Measurements from ENCODE around the gene RCSD1.

The RCSD1 gene

GRCh38 chr1:167648252-167648849 lies 18.3 kb downstream of the RCSD1 start:
- H3K36me3 ChIP-seq (ENCODE audit: insufficient read depth, low read length) = peaks cover 33% of the 10 kb centered on the region; the same call in 1 of the 2 replicates
- TF ChIP-seq EZH2 (IDR thresholded peaks at IDR 0.05; ENCODE audit: borderline replicate concordance, low read length) (no peak), CTCF (IDR thresholded peaks at IDR 0.05; ENCODE audit: low read length) (no peak)
- H3F3A ChIP-seq (ENCODE audit: insufficient read depth, low read length) = no peaks in the 10 kb centered on the region
- H3K27me3 ChIP-seq (ENCODE audit: insufficient read depth, low read length) = no peaks in the 10 kb centered on the region
- H3K4me3 ChIP-seq (ENCODE audit: low read depth, low read length, poor library complexity, severe bottlenecking) = no peak overlapping the region
- H3K9me3 ChIP-seq (ENCODE audit: low read length) = no peaks in the 10 kb centered on the region
- peaks cover 48% of the 10 kb centered on the region for H3K4me1 ChIP-seq (ENCODE audit: insufficient read depth, low read length, severe bottlenecking)
- H2AFZ ChIP-seq (ENCODE audit: low read length) = no peak overlapping the region
- no peaks in the 10 kb centered on the region for H4K20me1 ChIP-seq (ENCODE audit: insufficient read depth, low read length)
- H3K79me2 ChIP-seq (ENCODE audit: insufficient read depth, low read length) = peaks cover 37% of the 10 kb centered on the region
- H3K27ac ChIP-seq (ENCODE audit: low read depth, low read length, poor library complexity, severe bottlenecking) = peak overlapping the region; percentile 76
- no peaks in the 10 kb centered on the region for H3K9me2 ChIP-seq (ENCODE audit: low read depth, low read length)
- H3K9ac ChIP-seq (ENCODE audit: low read length) = no peak overlapping the region
- H3K4me2 ChIP-seq (ENCODE audit: low read length) = no peak overlapping the region

GRCh38 chr1:167648978-167649744 lies 19.1 kb downstream of the RCSD1 start:
- Histone ChIP-seq H3K9me3 (ENCODE audit: low read length) (no peaks in the 10 kb centered on the region), H3K4me1 (ENCODE audit: insufficient read depth, low read length, severe bottlenecking) (peaks cover 48% of the 10 kb centered on the region), H2AFZ (ENCODE audit: low read length) (no peak overlapping the region), H3K36me3 (ENCODE audit: insufficient read depth, low read length) (peaks cover 34% of the 10 kb centered on the region; the same call in 1 of the 2 replicates), H3K27me3 (ENCODE audit: insufficient read depth, low read length) (no peaks in the 10 kb centered on the region), H3F3A (ENCODE audit: insufficient read depth, low read length) (no peaks in the 10 kb centered on the region), H3K9me2 (ENCODE audit: low read depth, low read length) (no peaks in the 10 kb centered on the region), H3K9ac (ENCODE audit: low read length) (peak overlapping the region; percentile 8; the same call in 1 of the 2 replicates), H3K4me3 (ENCODE audit: low read depth, low read length, poor library complexity, severe bottlenecking) (no peak overlapping the region), H4K20me1 (ENCODE audit: insufficient read depth, low read length) (no peaks in the 10 kb centered on the region), H3K79me2 (ENCODE audit: insufficient read depth, low read length) (peaks cover 39% of the 10 kb centered on the region), H3K4me2 (ENCODE audit: low read length) (peak overlapping the region; percentile 58; the same call in 1 of the 2 replicates), H3K27ac (ENCODE audit: low read depth, low read length, poor library complexity, severe bottlenecking) (peak overlapping the region; percentile 76)
- no peak for TF ChIP-seq EZH2 (IDR thresholded peaks at IDR 0.05; ENCODE audit: borderline replicate concordance, low read length)
- no peak for TF ChIP-seq CTCF (IDR thresholded peaks at IDR 0.05; ENCODE audit: low read length)

GRCh38 chr1:167650269-167651160 lies 20.5 kb downstream of the RCSD1 start:
- H3K4me2 ChIP-seq (ENCODE audit: low read length) = peak overlapping the region; percentile 58
- no peak overlapping the region for H2AFZ ChIP-seq (ENCODE audit: low read length)
- peak overlapping the region; percentile 39; the same call in 1 of the 2 replicates for H3K9ac ChIP-seq (ENCODE audit: low read length)
- peaks cover 46% of the 10 kb centered on the region for H3K79me2 ChIP-seq (ENCODE audit: insufficient read depth, low read length)
- H3K36me3 ChIP-seq (ENCODE audit: insufficient read depth, low read length) = peaks cover 44% of the 10 kb centered on the region; the same call in 1 of the 2 replicates
- H3K4me1 ChIP-seq (ENCODE audit: insufficient read depth, low read length, severe bottlenecking) = peaks cover 48% of the 10 kb centered on the region
- H3K27me3 ChIP-seq (ENCODE audit: insufficient read depth, low read length) = no peaks in the 10 kb centered on the region
- no peaks in the 10 kb centered on the region for H3K9me3 ChIP-seq (ENCODE audit: low read length)
- no peaks in the 10 kb centered on the region for H3F3A ChIP-seq (ENCODE audit: insufficient read depth, low read length)
- H3K27ac ChIP-seq (ENCODE audit: low read depth, low read length, poor library complexity, severe bottlenecking) = peak overlapping the region; percentile 76
- no peaks in the 10 kb centered on the region for H3K9me2 ChIP-seq (ENCODE audit: low read depth, low read length)
- peak overlapping the region; percentile 6 for H3K4me3 ChIP-seq (ENCODE audit: low read depth, low read length, poor library complexity, severe bottlenecking)
- H4K20me1 ChIP-seq (ENCODE audit: insufficient read depth, low read length) = no peaks in the 10 kb centered on the region
- TF ChIP-seq EZH2 (IDR thresholded peaks at IDR 0.05; ENCODE audit: borderline replicate concordance, low read length) (no peak), CTCF (IDR thresholded peaks at IDR 0.05; ENCODE audit: low read length) (no peak)

All from OCI-LY1 (cell line).